Measurements from ENCODE around the gene CD53. TPM values are rescaled to one million over a fixed set of nuclear protein-coding genes. Genes with fewer than 3 reads are reported as not detected.

The CD53 gene
- total and polyA plus RNA-seq, 4 donors, result 10.7 to 30.4 (median 21.7) TPM

GRCh38 chr1:110890474-110891196 lies 17.7 kb downstream of the CD53 start:
- Histone ChIP-seq H3K27ac (ENCODE audit: low read depth in 1 of 2, low read length in 2 of 2) (no peak overlapping the region), H3K4me3 (ENCODE audit: low read depth in 1 of 3, low read length in 3 of 3) (no peak overlapping the region), H3K27me3 (ENCODE audit: control insufficient read depth in 4 of 4, insufficient read depth in 4 of 4, low read length in 3 of 4) (no peaks in the 10 kb centered on the region), H3K9ac (ENCODE audit: low read depth in 1 of 2, low read length in 2 of 2) (no peak overlapping the region), H3K36me3 (ENCODE audit: control insufficient read depth in 4 of 4, insufficient read depth in 3 of 4, low read depth in 1 of 4, low read length in 3 of 4) (no peaks in the 10 kb centered on the region), H3K9me3 (ENCODE audit: control insufficient read depth in 4 of 4, low read length in 3 of 4) (no peaks in the 10 kb centered on the region), H3K4me1 (ENCODE audit: control insufficient read depth in 4 of 4, insufficient read depth in 4 of 4, low read length in 3 of 4) (no peaks in the 10 kb centered on the region)
- no peak for DNase-seq (ENCODE audit: low spot score)
- no peak for TF ChIP-seq MAX (IDR thresholded peaks at IDR 0.05)
- 76% methylated on average over 3 of the region's 3 CpGs for WGBS

GRCh38 chr1:110893908-110894490 lies 21.1 kb downstream of the CD53 start:
- no peak overlapping the region for H3K9ac ChIP-seq (ENCODE audit: low read depth in 1 of 2, low read length in 2 of 2)
- no peak overlapping the region for H3K27ac ChIP-seq (ENCODE audit: low read depth in 1 of 2, low read length in 2 of 2)
- no peak overlapping the region for H3K4me3 ChIP-seq (ENCODE audit: low read depth in 1 of 3, low read length in 3 of 3)
- no peaks in the 10 kb centered on the region for H3K4me1 ChIP-seq (ENCODE audit: control insufficient read depth in 4 of 4, insufficient read depth in 4 of 4, low read length in 3 of 4)
- DNase-seq (ENCODE audit: low spot score), result no peak
- H3K36me3 ChIP-seq (ENCODE audit: control insufficient read depth in 4 of 4, insufficient read depth in 3 of 4, low read depth in 1 of 4, low read length in 3 of 4), result no peaks in the 10 kb centered on the region
- 51% methylated on average over 3 of the region's 3 CpGs for WGBS
- no peaks in the 10 kb centered on the region for H3K27me3 ChIP-seq (ENCODE audit: control insufficient read depth in 4 of 4, insufficient read depth in 4 of 4, low read length in 3 of 4)
- no peak for TF ChIP-seq EGR1 (IDR thresholded peaks at IDR 0.05; ENCODE audit: low read depth in 2 of 2)
- TF ChIP-seq RXRA (IDR thresholded peaks at IDR 0.05), result no peak
- TF ChIP-seq HNF4A (conservative IDR thresholded peaks at IDR 0.05), result no peak
- no peaks in the 10 kb centered on the region for H3K9me3 ChIP-seq (ENCODE audit: control insufficient read depth in 4 of 4, low read length in 3 of 4)

GRCh38 chr1:110896090-110896489 lies 23.1 kb downstream of the CD53 start:
- no peak for DNase-seq (ENCODE audit: low spot score)
- no peaks in the 10 kb centered on the region for H3K36me3 ChIP-seq (ENCODE audit: control insufficient read depth in 4 of 4, insufficient read depth in 3 of 4, low read depth in 1 of 4, low read length in 3 of 4)
- no peak overlapping the region for H3K4me3 ChIP-seq (ENCODE audit: low read depth in 1 of 3, low read length in 3 of 3)
- TF ChIP-seq HNF4G (IDR thresholded peaks at IDR 0.05), result no peak
- no peak for TF ChIP-seq REST (IDR thresholded peaks at IDR 0.05)
- no peak for TF ChIP-seq RXRA (IDR thresholded peaks at IDR 0.05)
- no peak for TF ChIP-seq ZBTB33 (IDR thresholded peaks at IDR 0.05)
- TF ChIP-seq, protein P1, sequence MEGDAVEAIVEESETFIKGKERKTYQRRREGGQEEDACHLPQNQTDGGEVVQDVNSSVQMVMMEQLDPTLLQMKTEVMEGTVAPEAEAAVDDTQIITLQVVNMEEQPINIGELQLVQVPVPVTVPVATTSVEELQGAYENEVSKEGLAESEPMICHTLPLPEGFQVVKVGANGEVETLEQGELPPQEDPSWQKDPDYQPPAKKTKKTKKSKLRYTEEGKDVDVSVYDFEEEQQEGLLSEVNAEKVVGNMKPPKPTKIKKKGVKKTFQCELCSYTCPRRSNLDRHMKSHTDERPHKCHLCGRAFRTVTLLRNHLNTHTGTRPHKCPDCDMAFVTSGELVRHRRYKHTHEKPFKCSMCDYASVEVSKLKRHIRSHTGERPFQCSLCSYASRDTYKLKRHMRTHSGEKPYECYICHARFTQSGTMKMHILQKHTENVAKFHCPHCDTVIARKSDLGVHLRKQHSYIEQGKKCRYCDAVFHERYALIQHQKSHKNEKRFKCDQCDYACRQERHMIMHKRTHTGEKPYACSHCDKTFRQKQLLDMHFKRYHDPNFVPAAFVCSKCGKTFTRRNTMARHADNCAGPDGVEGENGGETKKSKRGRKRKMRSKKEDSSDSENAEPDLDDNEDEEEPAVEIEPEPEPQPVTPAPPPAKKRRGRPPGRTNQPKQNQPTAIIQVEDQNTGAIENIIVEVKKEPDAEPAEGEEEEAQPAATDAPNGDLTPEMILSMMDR (IDR thresholded peaks at IDR 0.05; ENCODE audit: low read depth, low read length, missing input control), result no peak
- no peak for TF ChIP-seq EGR1 (IDR thresholded peaks at IDR 0.05; ENCODE audit: low read depth in 2 of 2)
- TF ChIP-seq YY1 (IDR thresholded peaks at IDR 0.05), result no peak
- no peak for TF ChIP-seq NR2F2 (IDR thresholded peaks at IDR 0.05)
- no peak for TF ChIP-seq RAD21 (IDR thresholded peaks at IDR 0.05)
- no peak for TF ChIP-seq FOXA2 (IDR thresholded peaks at IDR 0.05)
- no peak for TF ChIP-seq SP1 (IDR thresholded peaks at IDR 0.05)
- TF ChIP-seq, protein P2, sequence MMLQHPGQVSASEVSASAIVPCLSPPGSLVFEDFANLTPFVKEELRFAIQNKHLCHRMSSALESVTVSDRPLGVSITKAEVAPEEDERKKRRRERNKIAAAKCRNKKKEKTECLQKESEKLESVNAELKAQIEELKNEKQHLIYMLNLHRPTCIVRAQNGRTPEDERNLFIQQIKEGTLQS (IDR thresholded peaks at IDR 0.05), result no peak
- TF ChIP-seq MAX (IDR thresholded peaks at IDR 0.05), result no peak
- no peak for TF ChIP-seq JUND (IDR thresholded peaks at IDR 0.05)
- no peak for TF ChIP-seq TAF1 (conservative IDR thresholded peaks at IDR 0.05)
- TF ChIP-seq HNF4A (conservative IDR thresholded peaks at IDR 0.05), result no peak
- no peak for TF ChIP-seq FOXA1 (IDR thresholded peaks at IDR 0.05)
- no peak for TF ChIP-seq GABPA (IDR thresholded peaks at IDR 0.05 in 1 of 2, conservative IDR thresholded peaks at IDR 0.05 in 1 of 2)
- no peaks in the 10 kb centered on the region for H3K27me3 ChIP-seq (ENCODE audit: control insufficient read depth in 4 of 4, insufficient read depth in 4 of 4, low read length in 3 of 4)
- H3K9me3 ChIP-seq (ENCODE audit: control insufficient read depth in 4 of 4, low read length in 3 of 4), result no peaks in the 10 kb centered on the region
- no peaks in the 10 kb centered on the region for H3K4me1 ChIP-seq (ENCODE audit: control insufficient read depth in 4 of 4, insufficient read depth in 4 of 4, low read length in 3 of 4)
- WGBS, result 59% methylated on average over 2 of the region's 2 CpGs
- no peak overlapping the region for H3K27ac ChIP-seq (ENCODE audit: low read depth in 1 of 2, low read length in 2 of 2)
- no peak overlapping the region for H3K9ac ChIP-seq (ENCODE audit: low read depth in 1 of 2, low read length in 2 of 2)
